Loucy (cell line): ENCODE results near the gene VPREB3.

Experiments used
- H2AFZ ChIP-seq: fragments of 200-600 bp; sonication (generic); 2 replicates; pipeline ENCODE4 v1.6.0; 2016; ENCODE audit warnings: antibody characterized with exemption, mild to moderate bottlenecking, low read length, moderate library complexity
- H3F3A ChIP-seq: fragments of 200-600 bp; 2 replicates; pipeline ENCODE4 v1.6.0; 2016; ENCODE audit warnings: antibody characterized with exemption, low read depth, mild to moderate bottlenecking
- H3K27me3 ChIP-seq: fragments of 200-600 bp; sonication (generic); 2 replicates; pipeline ENCODE4 v1.6.1; 2014; ENCODE audit warnings: low read length, mild to moderate bottlenecking; ENCODE audit not compliant: insufficient read depth, poor library complexity, severe bottlenecking
- H3K36me3 ChIP-seq: fragments of 200-600 bp; sonication (generic); 2 replicates; pipeline ENCODE4 v1.6.1; 2016; ENCODE audit warnings: low read length; ENCODE audit not compliant: insufficient read depth
- H3K4me1 ChIP-seq: fragments of 200-600 bp; sonication (generic); 2 replicates; pipeline ENCODE4 v1.5.1; 2014; ENCODE audit warnings: low read length, mild to moderate bottlenecking; ENCODE audit not compliant: insufficient read depth, poor library complexity, severe bottlenecking
- H3K4me2 ChIP-seq: fragments of 200-600 bp; sonication (generic); 2 replicates; pipeline ENCODE4 v1.6.0; 2014; ENCODE audit warnings: antibody characterized with exemption, low read length, low read depth, mild to moderate bottlenecking; ENCODE audit not compliant: poor library complexity, severe bottlenecking
- H3K4me3 ChIP-seq: fragments of 200-600 bp; sonication (generic); 2 replicates; pipeline ENCODE4 v1.5.1; 2014; ENCODE audit warnings: low read length, mild to moderate bottlenecking, mixed read lengths; ENCODE audit not compliant: poor library complexity, severe bottlenecking
- H3K79me2 ChIP-seq: fragments of 200-600 bp; sonication (generic); 2 replicates; pipeline ENCODE4 v1.6.1; 2014; ENCODE audit warnings: low read length; ENCODE audit not compliant: insufficient read depth
- H3K9ac ChIP-seq: fragments of 200-600 bp; sonication (generic); 2 replicates; pipeline ENCODE4 v1.6.0; 2014; ENCODE audit warnings: mild to moderate bottlenecking, low read depth, low read length, moderate library complexity; ENCODE audit not compliant: poor library complexity, severe bottlenecking
- H3K9me2 ChIP-seq: fragments of 200-600 bp; sonication (generic); replicated peaks from 2 replicates; pipeline ENCODE4 v1.6.1; 2016; ENCODE audit warnings: low read depth, low read length, mixed read lengths
- H3K9me3 ChIP-seq: fragments of 200-600 bp; sonication (generic); 2 replicates; pipeline ENCODE4 v1.6.1; 2014; ENCODE audit warnings: mild to moderate bottlenecking, antibody characterized with exemption, low read length, low read depth; ENCODE audit not compliant: insufficient read depth
- H4K20me1 ChIP-seq: fragments of 200-600 bp; sonication (generic); 2 replicates; pipeline ENCODE4 v1.6.0; 2014; ENCODE audit warnings: antibody characterized with exemption, low read length, mild to moderate bottlenecking; ENCODE audit not compliant: insufficient read depth, poor library complexity, severe bottlenecking
- EZH2phosphoT487 ChIP-seq: fragments of 200-600 bp; IDR thresholded peaks from 2 replicates; pipeline ENCODE4 v1.6.1; 2018; ENCODE audit warnings: antibody characterized with exemption, mild to moderate bottlenecking, moderate library complexity, borderline replicate concordance
- TF ChIP-seq, protein P1 (sequence below): fragments of 200-600 bp; sonication (generic); conservative IDR thresholded peaks from 2 replicates; pipeline ENCODE4 v1.5.1; 2014; ENCODE audit warnings: mild to moderate bottlenecking, antibody characterized with exemption, low read length

VPREB3 gene

GRCh38 chr22:23780146-23780748 lies 26.0 kb upstream of the VPREB3 start:
- Histone ChIP-seq H3F3A (no peaks in the 10 kb centered on the region), H3K4me2 (no peak overlapping the region), H3K4me3 (no peak overlapping the region), H3K4me1 (peaks cover 5% of the 10 kb centered on the region), H3K9ac (no peak overlapping the region), H3K9me2 (no peaks in the 10 kb centered on the region), H3K79me2 (no peaks in the 10 kb centered on the region), H4K20me1 (no peaks in the 10 kb centered on the region), H3K9me3 (no peaks in the 10 kb centered on the region), H3K36me3 (no peaks in the 10 kb centered on the region), H3K27me3 (no peaks in the 10 kb centered on the region), H2AFZ (no peak overlapping the region)
- TF ChIP-seq EZH2phosphoT487 = no peak
- TF ChIP-seq, protein P1, sequence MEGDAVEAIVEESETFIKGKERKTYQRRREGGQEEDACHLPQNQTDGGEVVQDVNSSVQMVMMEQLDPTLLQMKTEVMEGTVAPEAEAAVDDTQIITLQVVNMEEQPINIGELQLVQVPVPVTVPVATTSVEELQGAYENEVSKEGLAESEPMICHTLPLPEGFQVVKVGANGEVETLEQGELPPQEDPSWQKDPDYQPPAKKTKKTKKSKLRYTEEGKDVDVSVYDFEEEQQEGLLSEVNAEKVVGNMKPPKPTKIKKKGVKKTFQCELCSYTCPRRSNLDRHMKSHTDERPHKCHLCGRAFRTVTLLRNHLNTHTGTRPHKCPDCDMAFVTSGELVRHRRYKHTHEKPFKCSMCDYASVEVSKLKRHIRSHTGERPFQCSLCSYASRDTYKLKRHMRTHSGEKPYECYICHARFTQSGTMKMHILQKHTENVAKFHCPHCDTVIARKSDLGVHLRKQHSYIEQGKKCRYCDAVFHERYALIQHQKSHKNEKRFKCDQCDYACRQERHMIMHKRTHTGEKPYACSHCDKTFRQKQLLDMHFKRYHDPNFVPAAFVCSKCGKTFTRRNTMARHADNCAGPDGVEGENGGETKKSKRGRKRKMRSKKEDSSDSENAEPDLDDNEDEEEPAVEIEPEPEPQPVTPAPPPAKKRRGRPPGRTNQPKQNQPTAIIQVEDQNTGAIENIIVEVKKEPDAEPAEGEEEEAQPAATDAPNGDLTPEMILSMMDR = no peak

GRCh38 chr22:23779731-23780130 lies 25.5 kb upstream of the VPREB3 start:
- Histone ChIP-seq H3K79me2 (no peaks in the 10 kb centered on the region), H3K4me3 (no peak overlapping the region), H3K9me2 (no peaks in the 10 kb centered on the region), H4K20me1 (no peaks in the 10 kb centered on the region), H3K4me1 (peaks cover 5% of the 10 kb centered on the region), H3F3A (no peaks in the 10 kb centered on the region), H3K27me3 (no peaks in the 10 kb centered on the region), H3K36me3 (no peaks in the 10 kb centered on the region), H3K9me3 (no peaks in the 10 kb centered on the region), H3K4me2 (no peak overlapping the region), H2AFZ (no peak overlapping the region), H3K9ac (no peak overlapping the region)
- TF ChIP-seq EZH2phosphoT487 = no peak
- TF ChIP-seq, protein P1 = no peak

- no peaks in the 10 kb centered on the region for H4K20me1 ChIP-seq
- no peaks in the 10 kb centered on the region for H3K79me2 ChIP-seq
- no peak overlapping the region for H3K4me3 ChIP-seq
- no peak overlapping the region for H3K9ac ChIP-seq
- no peaks in the 10 kb centered on the region for H3K27me3 ChIP-seq
- TF ChIP-seq, protein P1 = no peak
- TF ChIP-seq EZH2phosphoT487 = no peak
- H3K36me3 ChIP-seq = no peaks in the 10 kb centered on the region
- H3K4me2 ChIP-seq = no peak overlapping the region
- no peaks in the 10 kb centered on the region for H3K9me3 ChIP-seq
- no peaks in the 10 kb centered on the region for H3F3A ChIP-seq
- peaks cover 5% of the 10 kb centered on the region for H3K4me1 ChIP-seq
- no peaks in the 10 kb centered on the region for H3K9me2 ChIP-seq
- no peak overlapping the region for H2AFZ ChIP-seq
These were observed 24.9 kb upstream of the VPREB3 start for GRCh38 chr22:23779083-23779482.
